ENCODE results near the gene LDLRAD4.
"Not testable (repeated sequence)": the region's sequence is repeated elsewhere in the genome, so short reads cannot be mapped to it uniquely, and the experiment has no call there.

LDLRAD4 gene

DNA sequence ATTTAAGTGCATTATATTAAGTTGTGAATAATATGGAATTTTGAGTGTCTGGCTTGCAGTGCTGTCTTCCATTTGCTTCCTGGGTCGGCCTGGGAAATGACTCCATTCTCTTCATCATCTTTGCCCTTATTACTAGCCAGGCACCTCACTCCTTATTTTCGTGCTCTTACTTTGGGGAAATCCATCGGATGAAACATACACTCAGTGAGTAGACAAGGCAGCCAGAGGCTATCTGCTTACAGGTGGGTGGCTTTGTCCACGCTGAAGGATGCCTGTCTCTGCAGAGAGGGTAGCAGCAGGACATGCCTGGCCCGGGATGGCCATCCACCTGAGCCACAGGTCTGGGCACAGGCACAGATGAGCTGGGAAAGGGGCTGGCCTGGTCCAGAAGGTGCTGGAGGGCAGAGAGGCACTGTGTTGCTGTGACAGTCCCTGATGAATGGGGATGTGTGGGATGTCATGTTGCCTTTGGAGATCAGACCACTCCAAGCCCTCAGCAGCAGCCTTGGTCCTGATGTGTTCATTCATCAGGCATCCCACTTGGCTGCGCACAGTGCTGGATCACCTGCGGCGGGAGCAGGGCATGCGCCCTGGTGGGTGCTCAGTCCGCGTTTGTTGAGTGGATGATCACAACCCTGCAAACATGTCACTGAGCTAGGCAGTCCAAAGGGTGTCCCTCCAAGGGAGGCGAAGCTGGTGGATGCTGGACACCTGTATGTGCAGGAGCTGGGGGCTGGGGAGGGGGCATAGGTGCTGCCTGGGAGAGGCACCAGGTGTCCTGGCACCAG lies 236.0 kb downstream of the LDLRAD4 start:
- DNase-seq, result peak; percentile 17

DNA sequence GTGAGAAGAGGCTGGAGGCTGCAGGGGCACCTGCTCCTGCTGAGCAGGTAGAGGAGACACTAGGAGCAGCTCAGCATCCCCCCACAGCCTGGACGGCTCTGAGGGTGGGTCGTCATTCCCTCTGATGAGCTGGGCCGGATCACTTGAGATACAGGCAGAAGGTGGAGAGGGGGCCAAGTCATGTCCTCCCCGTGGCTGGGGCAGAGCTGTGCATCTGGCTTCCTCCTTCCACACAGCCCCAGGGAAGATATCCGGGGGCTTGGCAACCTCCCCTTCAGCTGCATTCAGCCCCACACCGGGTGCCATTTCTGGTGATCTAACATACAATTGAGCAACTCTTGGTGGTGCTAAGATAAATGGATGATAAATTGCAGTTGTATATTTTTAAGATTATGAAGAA lies 236.9 kb downstream of the LDLRAD4 start:
- DNase-seq, result peak; percentile 19

DNA sequence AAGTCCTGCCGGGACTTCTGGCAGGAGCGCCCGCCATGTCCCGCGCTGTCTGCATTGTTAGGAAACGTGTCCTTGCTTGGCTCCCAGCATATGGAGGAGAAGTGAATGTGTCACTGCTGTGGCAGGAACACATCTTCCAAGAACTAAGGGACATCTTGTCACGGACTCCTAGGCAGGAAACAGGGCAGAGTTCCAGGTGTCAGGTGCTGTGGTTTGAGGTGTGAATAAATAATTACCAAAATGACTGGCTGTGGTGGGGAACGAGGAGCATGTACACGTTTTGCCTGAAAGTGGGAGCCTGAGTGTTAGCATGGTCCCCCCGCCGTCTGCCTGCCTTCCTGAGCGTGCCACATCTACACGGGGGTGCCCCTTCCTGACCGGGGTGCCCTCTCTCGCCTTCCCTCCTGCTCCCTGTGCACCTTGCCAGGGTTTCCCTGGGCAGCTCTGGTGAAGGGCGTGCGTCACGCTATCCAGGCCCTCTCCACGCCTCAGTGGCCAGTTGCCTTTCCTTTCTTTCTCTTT lies 237.5 kb downstream of the LDLRAD4 start:
- peak; percentile 24 for DNase-seq

- no peak for DNase-seq
Measured at GRCh38 chr18:13456736-13457271, 238.2 kb downstream of the LDLRAD4 start.

DNA sequence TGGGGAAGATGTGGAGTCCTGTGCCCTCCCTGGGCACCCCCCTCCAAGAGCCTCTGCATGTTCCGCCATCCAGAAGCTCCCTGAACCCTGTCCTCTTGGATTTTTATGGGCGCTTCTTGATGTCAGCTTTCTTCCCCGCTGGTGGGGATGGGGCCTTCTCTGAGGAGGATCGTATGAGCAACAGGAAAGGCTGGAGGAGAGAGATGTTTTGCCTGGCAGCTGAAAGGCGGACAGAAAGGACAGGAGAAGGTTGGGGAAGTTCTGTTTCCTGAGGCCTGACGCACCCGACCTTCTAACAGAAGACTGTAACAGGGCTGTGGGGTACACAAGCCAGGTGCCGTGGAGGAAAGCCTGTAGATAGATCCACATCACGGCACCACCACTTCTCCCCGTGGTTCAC lies 238.8 kb downstream of the LDLRAD4 start:
- peak; percentile 32 for DNase-seq

GRCh38 chr18:13460946-13461345 lies 242.4 kb downstream of the LDLRAD4 start:
- no peak for DNase-seq

DNA sequence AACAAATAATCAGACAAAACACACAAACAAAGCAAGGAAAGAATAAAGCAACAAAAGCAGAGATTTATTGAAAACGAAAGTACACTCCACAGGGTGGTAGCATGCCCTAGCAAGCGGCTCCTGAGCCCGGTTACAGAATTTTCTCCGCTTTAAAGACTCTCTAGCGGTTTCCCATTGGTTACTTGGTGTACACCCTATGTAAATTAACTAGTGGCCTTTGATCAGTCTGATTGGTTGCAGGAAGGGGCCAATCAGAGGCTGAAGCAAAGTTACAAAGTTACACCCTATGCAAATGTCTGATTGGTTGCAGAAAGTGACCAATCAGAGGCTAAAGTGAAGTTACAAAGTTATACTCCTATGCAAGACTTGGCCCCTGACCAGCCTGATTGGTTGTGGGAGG lies 242.9 kb downstream of the LDLRAD4 start:
- no peak for DNase-seq

DNA sequence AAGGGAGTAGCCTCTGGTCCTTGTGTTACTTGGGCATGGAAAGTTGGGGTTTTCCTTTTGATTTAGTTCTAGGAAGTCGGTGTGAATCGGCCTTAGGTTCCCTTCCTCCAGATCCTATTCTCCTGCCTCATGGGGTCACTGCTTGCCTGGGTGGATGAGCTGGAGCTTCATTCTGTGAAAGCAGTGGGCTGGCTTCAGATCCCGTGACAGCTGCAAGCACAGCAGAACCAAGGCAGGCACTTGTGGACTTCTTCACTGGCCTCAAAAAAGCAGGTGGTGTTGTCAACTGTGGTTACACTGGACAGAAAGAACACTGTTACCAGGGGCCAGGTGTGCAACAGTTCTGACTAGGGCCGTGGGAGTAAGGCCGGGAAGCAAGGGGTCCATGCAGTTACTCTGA lies 243.4 kb downstream of the LDLRAD4 start:
- DNase-seq, result no peak

DNA sequence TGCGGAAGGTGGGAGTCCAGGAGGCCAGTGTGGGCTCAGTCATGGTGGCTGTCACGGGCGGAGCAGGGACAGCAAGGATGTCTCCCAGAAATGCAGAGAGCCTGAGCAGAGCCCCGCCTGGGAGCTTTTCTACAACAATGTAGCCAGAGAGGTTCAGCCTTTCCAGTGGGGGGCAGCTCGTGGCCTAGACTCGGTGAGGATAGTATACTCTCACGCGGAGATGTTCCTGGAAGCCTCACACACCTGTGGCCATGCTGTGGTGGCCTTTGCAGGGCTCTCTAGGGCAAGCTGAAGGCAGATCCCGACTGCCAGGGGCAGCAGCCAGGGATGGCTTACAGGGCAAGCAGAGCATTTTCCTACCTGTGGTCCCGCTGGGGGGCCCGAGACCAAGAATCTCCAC lies 244.1 kb downstream of the LDLRAD4 start:
- DNase-seq, result no peak

GRCh38 chr18:13463526-13464210 lies 245.1 kb downstream of the LDLRAD4 start:
- DNase-seq, result no peak

- no peak for DNase-seq
Measured at GRCh38 chr18:13464432-13465123, 246.0 kb downstream of the LDLRAD4 start.

- DNase-seq, result no peak
Measured at GRCh38 chr18:13465124-13465446, 246.5 kb downstream of the LDLRAD4 start.

- no peak for DNase-seq
Measured at GRCh38 chr18:13465476-13465875, 246.9 kb downstream of the LDLRAD4 start.

GRCh38 chr18:13470516-13471197 lies 252.1 kb downstream of the LDLRAD4 start:
- no peak for DNase-seq

- DNase-seq, result no peak
Measured at GRCh38 chr18:13471198-13471845, 252.8 kb downstream of the LDLRAD4 start.

- no peak for DNase-seq
Measured at GRCh38 chr18:13471971-13472628, 253.5 kb downstream of the LDLRAD4 start.

- no peak for DNase-seq
Measured at GRCh38 chr18:13473751-13474150, 255.2 kb downstream of the LDLRAD4 start.

DNA sequence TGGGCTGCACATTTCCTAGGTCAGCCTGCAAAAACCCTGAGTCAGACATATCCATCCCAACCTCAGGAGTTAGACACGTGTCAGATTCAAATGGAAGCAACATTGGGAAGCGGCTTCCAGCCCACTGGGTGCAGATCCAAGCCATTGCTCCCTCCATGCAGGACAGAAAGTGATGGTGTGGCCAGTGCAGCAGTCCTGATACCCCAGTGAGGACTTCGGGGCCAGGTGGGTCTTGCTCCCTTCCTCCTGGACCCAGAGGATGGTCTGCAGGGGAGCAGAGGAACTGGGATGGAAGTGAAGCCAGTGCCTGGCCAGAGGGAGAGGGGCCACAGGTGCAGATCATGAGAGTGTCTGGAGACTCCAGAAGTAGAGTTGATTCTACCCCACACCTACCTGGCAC lies 255.8 kb downstream of the LDLRAD4 start:
- DNase-seq, result no peak

GRCh38 chr18:13474907-13475545 lies 256.5 kb downstream of the LDLRAD4 start:
- DNase-seq, result no peak

- DNase-seq, result not testable (repeated sequence)
Measured at GRCh38 chr18:13476312-13476711, 257.8 kb downstream of the LDLRAD4 start.

DNA sequence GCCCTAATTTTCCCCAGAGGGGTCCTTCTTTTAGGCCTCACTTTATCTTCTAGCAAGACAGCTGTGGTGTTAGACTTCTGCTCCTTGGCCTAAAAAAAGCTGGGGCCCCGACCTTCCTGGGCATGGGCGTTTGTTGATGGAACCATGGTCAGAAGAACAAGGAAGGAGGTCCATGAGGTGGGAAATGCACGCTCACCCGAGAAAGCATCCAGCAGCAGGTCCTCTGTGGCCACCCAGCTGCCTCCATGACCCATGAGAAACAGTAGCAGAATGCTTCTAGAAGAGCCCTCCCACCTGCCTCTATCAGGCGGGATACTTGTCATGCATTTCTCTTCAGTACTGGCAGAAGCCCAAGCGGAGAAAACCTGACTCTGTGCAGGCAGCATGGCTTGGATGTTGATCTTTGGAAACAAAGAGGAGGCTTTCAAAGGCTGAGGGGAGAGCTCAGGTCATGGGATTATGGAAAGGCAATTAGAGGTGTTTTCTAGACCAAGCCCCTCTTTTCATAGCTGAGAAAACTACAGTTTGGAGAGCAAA lies 258.7 kb downstream of the LDLRAD4 start:
- no peak for DNase-seq

Data from right forelimb (tissue), 1 donor.